Suprapubic skin (tissue), 3 donors: ENCODE measurements around the gene DPYD.

ENCODE experiments used
- CTCF ChIP-seq, 2 donors: fragments of 200-600 bp in 1 of 2; fragments of 450-650 bp in 1 of 2; sonication (generic) in 1 of 2; IDR thresholded peaks; one replicate each; pipeline ENCODE4 v1.5.1; 2016 to 2019; ENCODE audit warnings: antibody characterized with exemption in 2 of 2, mild to moderate bottlenecking in 1 of 2, moderate library complexity in 1 of 2
- POLR2A ChIP-seq, 2 donors: fragments of 450-650 bp; IDR thresholded peaks; one replicate each; pipeline ENCODE4 v1.6.1; 2017; ENCODE audit warnings: antibody characterized with exemption in 2 of 2, mild to moderate bottlenecking in 2 of 2, moderate library complexity in 2 of 2

- no peak for TF ChIP-seq POLR2A (IDR thresholded peaks at IDR 0.05)
- no peak for TF ChIP-seq CTCF (IDR thresholded peaks at IDR 0.05)
These were observed 317.1 kb downstream of the DPYD start for GRCh38 chr1:97603776-97604175.
